GM19025 (cell line): ENCODE results near the gene DEUP1.

Experiments used
- ATAC-seq: cut with Tn5 transposase; IDR thresholded peaks from one replicate; pipeline ENCODE4 v1.9.1; 2021; ENCODE audit warnings: mild to moderate bottlenecking, low read depth, moderate library complexity; ENCODE audit not compliant: unreplicated experiment

Gene DEUP1

GRCh38 chr11:93468290-93468689 is 137.7 kb downstream of the DEUP1 start:
- no peak for ATAC-seq

- ATAC-seq = no peak
Measured at GRCh38 chr11:93474123-93474522, 143.6 kb downstream of the DEUP1 start.

GRCh38 chr11:93476796-93477195 is 146.3 kb downstream of the DEUP1 start:
- ATAC-seq = no peak

- no peak for ATAC-seq
Measured at GRCh38 chr11:93477684-93478234, 147.2 kb downstream of the DEUP1 start.

GRCh38 chr11:93478841-93479240 is 148.3 kb downstream of the DEUP1 start:
- ATAC-seq = no peak

- no peak for ATAC-seq
Measured at GRCh38 chr11:93480256-93480655, 149.7 kb downstream of the DEUP1 start.

- no peak for ATAC-seq
Measured at GRCh38 chr11:93480756-93481155, 150.2 kb downstream of the DEUP1 start.

GRCh38 chr11:93481279-93481678 is 150.7 kb downstream of the DEUP1 start:
- no peak for ATAC-seq

GRCh38 chr11:93481696-93482095 is 151.2 kb downstream of the DEUP1 start:
- ATAC-seq = no peak

GRCh38 chr11:93482556-93482955 is 152.0 kb downstream of the DEUP1 start:
- ATAC-seq = no peak

GRCh38 chr11:93484716-93485115 is 154.2 kb downstream of the DEUP1 start:
- no peak for ATAC-seq

GRCh38 chr11:93485983-93486382 is 155.4 kb downstream of the DEUP1 start:
- ATAC-seq = no peak

GRCh38 chr11:93487032-93487483 is 156.5 kb downstream of the DEUP1 start:
- ATAC-seq = no peak
